ENCODE measurements around the gene SMIM35. TPM values are rescaled to one million over a fixed set of nuclear protein-coding genes. Genes with fewer than 3 reads are reported as not detected.

Gene SMIM35
- total and polyA plus RNA-seq, 11 donors: 0.21 TPM; not detected in 10

DNA sequence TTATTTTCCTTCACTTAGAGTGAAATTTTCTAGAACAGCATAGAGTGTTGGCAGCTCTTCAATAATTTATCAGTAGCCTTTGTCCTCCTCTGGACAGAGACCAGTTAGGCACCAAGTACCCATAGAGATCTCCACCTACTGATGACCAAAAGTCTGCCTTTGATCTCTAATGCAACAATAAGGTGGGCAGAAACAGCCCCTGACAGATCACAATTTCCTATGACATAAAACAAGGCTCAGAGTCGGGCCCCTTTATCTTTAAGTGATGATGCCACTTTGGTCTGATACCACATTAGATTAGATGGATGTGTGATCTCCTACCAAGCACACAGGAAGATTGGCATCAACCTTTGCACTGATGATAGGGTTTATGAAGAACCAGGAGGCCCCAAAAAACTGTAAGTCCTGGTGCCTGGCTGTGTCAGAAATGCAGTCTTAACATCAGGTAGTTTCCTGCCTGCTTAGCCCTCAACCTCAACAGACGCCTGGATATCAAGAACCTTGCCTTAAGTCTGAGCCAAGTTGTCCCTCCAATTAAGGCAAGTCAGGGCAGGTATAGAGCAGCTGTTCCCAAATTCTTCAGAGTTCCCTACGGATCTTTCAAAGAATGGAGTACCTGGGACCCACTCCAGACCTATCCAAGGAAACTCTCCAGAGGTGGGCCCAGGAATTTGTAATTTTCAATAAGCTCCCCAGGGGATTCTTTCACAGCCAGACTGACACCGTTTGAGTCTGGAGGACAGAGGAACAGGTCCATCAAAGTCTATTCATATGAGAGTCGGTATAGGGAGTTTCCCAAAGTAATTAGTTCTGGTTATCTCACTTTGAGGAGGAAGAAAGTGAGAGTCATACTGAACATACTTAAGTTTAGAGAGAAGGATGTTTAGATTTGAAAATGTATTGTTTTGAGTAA, 40.5 kb downstream of the SMIM35 start:
- H3K27me3 ChIP-seq: peaks cover 0 to 3% (median 0%) of the 10 kb centered on the region in 9 donors
- no peak overlapping the region for H3K4me3 ChIP-seq
- H3K27ac ChIP-seq: peak overlapping the region in 1 of 12 donors; percentile 76
- no peak for DNase-seq
- ATAC-seq: no peak
- H3K36me3 ChIP-seq: no peaks in the 10 kb centered on the region
- no peaks in the 10 kb centered on the region for H3K9me3 ChIP-seq
- 52 to 67% (median 63%) methylated on average over 4 to 5 of the region's 5 CpGs for WGBS, 4 donors
- H3K4me1 ChIP-seq: peaks cover 0 to 16% (median 0%) of the 10 kb centered on the region in 12 donors
- intact Hi-C loops (cut with DNase I): loop anchor here in 1 of 10 donors (10.0 kb wide), 1 partner anchor 62 kb away; the partner anchor contains the start of gene IL10RA
- TF ChIP-seq CTCF (IDR thresholded peaks at IDR 0.05) (no peak), POLR2A (IDR thresholded peaks at IDR 0.05) (no peak)

DNA sequence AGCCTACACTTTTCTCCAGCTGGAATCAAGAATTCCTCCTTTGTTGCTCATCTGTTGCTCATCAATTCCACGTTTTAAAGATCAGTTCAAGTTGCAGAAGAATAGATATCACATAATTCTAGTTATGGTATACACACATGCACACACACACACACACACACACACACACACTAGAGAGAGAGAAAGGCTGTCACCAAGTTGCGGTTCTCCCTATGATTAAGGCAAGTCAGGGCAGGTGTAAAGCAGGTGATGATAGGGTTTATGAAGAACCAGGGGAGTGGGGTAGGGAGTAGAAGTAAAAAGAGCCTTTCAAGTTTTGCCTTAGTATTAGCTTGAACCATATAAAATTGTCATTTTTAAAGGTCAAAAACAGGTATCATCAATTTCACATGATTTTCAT, 41.6 kb downstream of the SMIM35 start:
- peaks cover 0 to 5% (median 0%) of the 10 kb centered on the region in 9 donors for H3K27me3 ChIP-seq
- H3K4me3 ChIP-seq: no peak overlapping the region
- H3K4me1 ChIP-seq: peaks cover 0 to 12% (median 0%) of the 10 kb centered on the region in 12 donors
- DNase-seq: no peak
- H3K9me3 ChIP-seq: no peaks in the 10 kb centered on the region
- no peak for ATAC-seq
- H3K27ac ChIP-seq: peak overlapping the region in 1 of 12 donors; percentile 40
- intact Hi-C loops (cut with DNase I): loop anchor here in 1 of 10 donors (10.0 kb wide), 1 partner anchor 60 kb away; the partner anchor contains the start of gene IL10RA
- 80 to 93% (median 86%) methylated on average over 2 of the region's 2 CpGs for WGBS, 4 donors
- no peak for TF ChIP-seq CTCF (IDR thresholded peaks at IDR 0.05)
- TF ChIP-seq POLR2A (IDR thresholded peaks at IDR 0.05): no peak
- no peaks in the 10 kb centered on the region for H3K36me3 ChIP-seq

DNA sequence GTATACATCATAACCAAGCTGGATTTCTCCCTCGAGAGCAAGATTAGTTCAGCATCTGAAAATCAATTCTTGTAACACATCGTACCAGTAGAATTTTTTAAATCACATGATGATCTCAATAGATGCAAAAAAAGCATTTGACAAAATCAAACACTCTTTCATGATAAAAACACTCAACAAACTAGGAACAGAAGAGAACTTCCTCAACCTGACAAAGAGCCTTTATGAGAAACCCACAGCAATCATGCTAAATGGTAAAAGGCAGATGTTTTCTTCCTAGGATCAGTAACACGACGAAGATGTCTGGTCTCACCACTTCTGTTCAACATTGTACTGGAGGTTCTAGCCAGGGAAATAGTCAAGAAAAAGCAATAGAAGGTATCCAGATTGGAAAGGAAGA, 44.0 kb downstream of the SMIM35 start:
- H3K27me3 ChIP-seq: peaks cover 0 to 9% (median 0%) of the 10 kb centered on the region in 9 donors
- intact Hi-C loops (cut with DNase I): loop anchor here in 1 of 10 donors (10.0 kb wide), 1 partner anchor 58 kb away; the partner anchor contains the start of gene IL10RA
- DNase-seq: no peak
- WGBS, 4 donors: 61 to 63% (median 62%) methylated on average over 4 of the region's 4 CpGs
- no peaks in the 10 kb centered on the region for H3K9me3 ChIP-seq
- H3K4me1 ChIP-seq: peaks cover 0 to 12% (median 0%) of the 10 kb centered on the region in 12 donors
- ATAC-seq: no peak
- no peaks in the 10 kb centered on the region for H3K36me3 ChIP-seq
- H3K4me3 ChIP-seq: no peak overlapping the region
- no peak overlapping the region for H3K27ac ChIP-seq
- no peak for TF ChIP-seq CTCF (IDR thresholded peaks at IDR 0.05)
- TF ChIP-seq POLR2A (IDR thresholded peaks at IDR 0.05): no peak

DNA sequence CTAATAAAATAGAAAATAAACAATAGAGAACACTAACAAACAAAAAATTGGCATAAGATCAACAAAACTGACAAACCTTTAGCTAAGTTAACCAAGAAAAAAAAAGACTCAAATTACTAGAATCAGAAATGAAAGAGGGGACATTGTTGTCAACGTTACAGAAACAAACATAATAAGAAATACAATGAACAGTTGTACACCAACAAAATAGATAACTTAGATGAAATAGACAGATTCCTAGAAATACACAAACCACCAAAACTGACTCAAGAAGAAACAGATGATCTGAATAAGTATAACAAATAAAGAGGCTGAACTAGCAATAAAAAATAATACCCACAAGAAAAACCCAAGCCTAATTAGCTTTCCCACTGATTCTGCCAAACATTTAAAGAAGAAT, 44.6 kb downstream of the SMIM35 start:
- Histone ChIP-seq H3K27ac (no peak overlapping the region), H3K27me3 (peaks cover 0 to 9% (median 0%) of the 10 kb centered on the region in 9 donors), H3K4me1 (peaks cover 0 to 12% (median 0%) of the 10 kb centered on the region in 12 donors), H3K9me3 (no peaks in the 10 kb centered on the region), H3K4me3 (no peak overlapping the region), H3K36me3 (no peaks in the 10 kb centered on the region)
- no peak for DNase-seq
- intact Hi-C loops (cut with DNase I): loop anchor here in 1 of 10 donors (10.0 kb wide), 1 partner anchor 57 kb away; the partner anchor contains the start of gene IL10RA
- TF ChIP-seq POLR2A (IDR thresholded peaks at IDR 0.05): no peak
- TF ChIP-seq CTCF (IDR thresholded peaks at IDR 0.05): no peak
- no peak for ATAC-seq
- 59 to 76% (median 63%) methylated on average over 1 of the region's 1 CpG for WGBS, 4 donors
